Liver (tissue), 9 donors: ENCODE results near the gene CDH4. TPM values are rescaled to one million over a fixed set of nuclear protein-coding genes. Genes with fewer than 3 reads are reported as not detected.

Experiments
- DNase-seq: peaks from one replicate; pipeline ENCODE4 v3.0.0-alpha.2; 2017; ENCODE audit warnings: low spot score
- H3K27ac ChIP-seq, 2 donors: one replicate each; pipeline ENCODE4 v1.7.0; 2013; ENCODE audit warnings: inconsistent platforms in 2 of 2, low read length in 2 of 2, control low read depth in 1 of 2, low read depth in 1 of 2, mild to moderate bottlenecking in 1 of 2
- H3K27me3 ChIP-seq, 4 donors: one replicate each; pipeline versions ENCODE4 v1.6.1 to v1.7.0; 2013; ENCODE audit warnings: low read length in 3 of 4, inconsistent platforms in 1 of 4, mild to moderate bottlenecking in 1 of 4, moderate library complexity in 1 of 4; ENCODE audit not compliant: control insufficient read depth in 4 of 4, insufficient read depth in 4 of 4
- H3K36me3 ChIP-seq, 4 donors: one replicate each; pipeline versions ENCODE4 v1.6.1 to v1.7.0; 2013; ENCODE audit warnings: low read length in 3 of 4, mild to moderate bottlenecking in 3 of 4, low read depth in 1 of 4, moderate library complexity in 1 of 4; ENCODE audit not compliant: control insufficient read depth in 4 of 4, insufficient read depth in 3 of 4
- H3K4me1 ChIP-seq, 4 donors: one replicate each; pipeline versions ENCODE4 v1.6.1 to v1.7.0; 2013; ENCODE audit warnings: low read length in 3 of 4, mild to moderate bottlenecking in 3 of 4, moderate library complexity in 1 of 4; ENCODE audit not compliant: control insufficient read depth in 4 of 4, insufficient read depth in 4 of 4
- H3K4me3 ChIP-seq, 3 donors: one replicate each; pipeline versions ENCODE4 v1.6.1 to v1.7.0; 2013; ENCODE audit warnings: low read length in 3 of 3, control low read depth in 1 of 3, low read depth in 1 of 3, mild to moderate bottlenecking in 1 of 3
- H3K9ac ChIP-seq, 2 donors: one replicate each; pipeline ENCODE4 v1.7.0; 2013; ENCODE audit warnings: low read length in 2 of 2, mild to moderate bottlenecking in 2 of 2, moderate library complexity in 2 of 2, control low read depth in 1 of 2, low read depth in 1 of 2
- H3K9me3 ChIP-seq, 4 donors: one replicate each; pipeline versions ENCODE4 v1.6.1 to v1.7.0; 2013; ENCODE audit warnings: low read length in 3 of 4; ENCODE audit not compliant: control insufficient read depth in 4 of 4
- ATF3 ChIP-seq: IDR thresholded peaks from 2 replicates; pipeline ENCODE4 v1.6.1; 2016; ENCODE audit warnings: antibody characterized with exemption
- CTCF ChIP-seq: fragments of 150-350 bp; IDR thresholded peaks from 2 replicates; pipeline ENCODE4 v1.5.1; 2017; ENCODE audit warnings: improper control_type of control experiment, low read depth, low read length; ENCODE audit not compliant: missing input control
- EGR1 ChIP-seq, 2 donors: IDR thresholded peaks; 2 replicates each; pipeline ENCODE4 v1.6.1; 2016 to 2018; ENCODE audit warnings: antibody characterized with exemption in 2 of 2, low read depth in 2 of 2
- FOXA1 ChIP-seq: IDR thresholded peaks from 2 replicates; pipeline ENCODE4 v1.6.1; 2016; ENCODE audit warnings: antibody characterized with exemption
- FOXA2 ChIP-seq: IDR thresholded peaks from 2 replicates; pipeline ENCODE4 v1.6.1; 2016; ENCODE audit warnings: antibody characterized with exemption
- GABPA ChIP-seq, 2 donors: IDR thresholded peaks in 1 of 2; conservative IDR thresholded peaks in 1 of 2; 2 replicates each; pipeline ENCODE4 v1.6.1; 2016; ENCODE audit warnings: antibody characterized with exemption in 2 of 2, mild to moderate bottlenecking in 1 of 2, moderate library complexity in 1 of 2
- HNF4A ChIP-seq, 2 donors: conservative IDR thresholded peaks; 2 replicates each; pipeline ENCODE4 v1.6.1; 2016; ENCODE audit warnings: antibody characterized with exemption in 2 of 2, mild to moderate bottlenecking in 2 of 2
- HNF4G ChIP-seq: IDR thresholded peaks from 2 replicates; pipeline ENCODE4 v1.6.1; 2016; ENCODE audit warnings: antibody characterized with exemption
- JUND ChIP-seq, 2 donors: IDR thresholded peaks; 2 replicates each; pipeline ENCODE4 v1.6.1; 2016; ENCODE audit warnings: antibody characterized with exemption in 2 of 2
- MAX ChIP-seq: IDR thresholded peaks from 2 replicates; pipeline ENCODE4 v1.6.1; 2016; ENCODE audit warnings: antibody characterized with exemption
- NR2F2 ChIP-seq: IDR thresholded peaks from 2 replicates; pipeline ENCODE4 v1.6.1; 2016; ENCODE audit warnings: antibody characterized with exemption
- RAD21 ChIP-seq, 2 donors: IDR thresholded peaks; 2 replicates each; pipeline ENCODE4 v1.6.1; 2016; ENCODE audit warnings: antibody characterized with exemption in 2 of 2, mild to moderate bottlenecking in 2 of 2
- REST ChIP-seq: IDR thresholded peaks from 2 replicates; pipeline ENCODE4 v1.6.1; 2016; ENCODE audit warnings: antibody characterized with exemption, mild to moderate bottlenecking
- RXRA ChIP-seq, 2 donors: IDR thresholded peaks; 2 replicates each; pipeline ENCODE4 v1.6.1; 2017 to 2018; ENCODE audit warnings: antibody characterized with exemption in 2 of 2, mild to moderate bottlenecking in 1 of 2
- SP1 ChIP-seq: IDR thresholded peaks from 2 replicates; pipeline ENCODE4 v1.6.1; 2018; ENCODE audit warnings: antibody characterized with exemption, mild to moderate bottlenecking
- TAF1 ChIP-seq: conservative IDR thresholded peaks from 2 replicates; pipeline ENCODE4 v1.6.1; 2016; ENCODE audit warnings: antibody characterized with exemption, mild to moderate bottlenecking
- YY1 ChIP-seq: IDR thresholded peaks from 2 replicates; pipeline ENCODE4 v1.6.1; 2016; ENCODE audit warnings: antibody characterized with exemption, mild to moderate bottlenecking
- ZBTB33 ChIP-seq: IDR thresholded peaks from 2 replicates; pipeline ENCODE4 v1.6.1; 2016; ENCODE audit warnings: antibody characterized with exemption
- whole genome bisulfite sequencing: extraction: QIAGEN DNeasy Blood & Tissue Kit; methylation state at CpG from one replicate; pipeline ENCODE4 v1.1.7; 2013; 5-methylcytosine and 5-hydroxymethylcytosine counted together
- polyA plus RNA-seq, 2 donors: library from polyadenylated mRNA; stranded (reverse) in 1 of 2; unstranded in 1 of 2; fragments of 200-250 nt in 1 of 2; fragments of >200 nt in 1 of 2; fragmentation: Nextera tagmentation in 1 of 2; extraction: Ambion mirVana in 1 of 2; gene quantifications; one replicate each; pipeline versions ENCODE4 v1.2.1 to v1.2.3, GENCODE V29; 2013 to 2015
- total RNA-seq, 2 donors: library from RNA; depleted of rRNA; stranded (reverse); fragments of >200 nt; gene quantifications; one replicate each; pipeline ENCODE4 v1.2.3, GENCODE V29; 2014
- donor health status: healthy.
- donor health status: healthy.
- donor health status: healthy.
- donor health status: healthy.
- donor health status: healthy.

CDH4 gene
- total and polyA plus RNA-seq, 4 donors = 0.03 to 0.25 (median 0.19) TPM; not detected in 1

- Histone ChIP-seq H3K4me1 (no peaks in the 10 kb centered on the region), H3K27me3 (no peaks in the 10 kb centered on the region), H3K27ac (no peak overlapping the region), H3K9me3 (no peaks in the 10 kb centered on the region), H3K9ac (no peak overlapping the region), H3K4me3 (no peak overlapping the region), H3K36me3 (no peaks in the 10 kb centered on the region)
- TF ChIP-seq REST (no peak), RXRA (IDR thresholded peaks at IDR 0.05) (no peak), JUND (IDR thresholded peaks at IDR 0.05) (no peak), ZBTB33 (no peak), GABPA (IDR thresholded peaks at IDR 0.05 in 1 of 2, conservative IDR thresholded peaks at IDR 0.05 in 1 of 2) (no peak), MAX (no peak), RAD21 (IDR thresholded peaks at IDR 0.05) (no peak), HNF4G (no peak), FOXA1 (no peak), NR2F2 (no peak), CTCF (no peak), FOXA2 (no peak), SP1 (no peak), ATF3 (no peak), HNF4A (conservative IDR thresholded peaks at IDR 0.05) (no peak), EGR1 (IDR thresholded peaks at IDR 0.05; ENCODE audit: low read depth in 2 of 2) (no peak), TAF1 (no peak), YY1 (no peak)
- WGBS = 92% methylated on average over 3 of the region's 3 CpGs
- no peak for DNase-seq
Observed at GRCh38 chr20:61671559-61671958, 419.5 kb downstream of the CDH4 start.
